GM10248 (cell line): Measurements from ENCODE around the gene KDM4C.

Source experiments
- CTCF ChIA-PET: fragments of 300-600 bp; sonication (Branson Sonifier 250); formaldehyde crosslinking; extraction: SDS; loops from one replicate; lab custom pipeline; 2021; ENCODE audit warnings: antibody characterized with exemption; lab: Yijun Ruan, JAX
- POLR2A ChIA-PET: fragments of 350-650 bp; sonication (Branson Sonifier 250); formaldehyde crosslinking; extraction: SDS; loops from one replicate; lab custom pipeline; 2020; ENCODE audit warnings: antibody characterized with exemption; lab: Yijun Ruan, JAX
- DNase-seq: peaks from one replicate; pipeline ENCODE4 v3.0.0; 2012; ENCODE audit errors: extremely low spot score
- CTCF ChIP-seq: IDR thresholded peaks from 2 replicates; pipeline ENCODE4 v1.5.1; 2012; ENCODE audit warnings: mild to moderate bottlenecking, low read depth; ENCODE audit errors: extremely low read depth, missing control alignments, control extremely low read depth

KDM4C gene

GRCh38 chr9:7146582-7146981, 388.8 kb downstream of the KDM4C start:
- POLR2A ChIA-PET: no interaction called here
- TF ChIP-seq CTCF: no peak
- DNase-seq: no peak
- CTCF ChIA-PET: interaction anchor here (1.9 kb wide), 1 partner anchor 9 kb away, joined by 4 read pairs; no protein-coding TSS in a partner anchor

GRCh38 chr9:7147121-7148090, 389.6 kb downstream of the KDM4C start:
- ChIA-PET POLR2A (no interaction called here), CTCF (interaction anchor here (1.0 to 1.9 kb wide), 4 partner anchors 10 to 44 kb away, joined by 3 to 4 read pairs (median 4); no protein-coding TSS in a partner anchor)
- no peak for TF ChIP-seq CTCF
- no peak for DNase-seq

GRCh38 chr9:7148243-7148765, 390.5 kb downstream of the KDM4C start:
- no peak for DNase-seq
- no peak for TF ChIP-seq CTCF
- ChIA-PET POLR2A (no interaction called here), CTCF (interaction anchor here (1.0 to 1.8 kb wide), 4 partner anchors 12 to 43 kb away, joined by 3 to 4 read pairs (median 3); no protein-coding TSS in a partner anchor)

- no peak for TF ChIP-seq CTCF
- POLR2A ChIA-PET: no interaction called here
- no peak for DNase-seq
- CTCF ChIA-PET: interaction anchor here (1.2 to 2.4 kb wide), 3 partner anchors 12 to 97 kb away, joined by 3 to 10 read pairs (median 4); no protein-coding TSS in a partner anchor
These were observed 391.5 kb downstream of the KDM4C start for GRCh38 chr9:7149258-7149657.

GRCh38 chr9:7150153-7150890, 392.5 kb downstream of the KDM4C start:
- ChIA-PET POLR2A (no interaction called here), CTCF (interaction anchor here (1.2 to 2.4 kb wide), 4 partner anchors 11 to 98 kb away, joined by 3 to 10 read pairs (median 4); no protein-coding TSS in a partner anchor)
- TF ChIP-seq CTCF: no peak
- DNase-seq: no peak

- ChIA-PET CTCF (interaction anchor here (0.8 to 2.0 kb wide), 2 partner anchors 9 to 13 kb away, joined by 3 to 7 read pairs; no protein-coding TSS in a partner anchor), POLR2A (no interaction called here)
- TF ChIP-seq CTCF: no peak
- DNase-seq: no peak
These were observed 395.4 kb downstream of the KDM4C start for GRCh38 chr9:7153134-7153533.
